ENCODE results near the gene CAMTA1.

- TF ChIP-seq POLR2A (IDR thresholded peaks at IDR 0.05) (no peak), CTCF (IDR thresholded peaks at IDR 0.05) (no peak), POLR2AphosphoS5 (IDR thresholded peaks at IDR 0.05) (no peak)
Observed at GRCh38 chr1:7524341-7525337, 739.4 kb downstream of the CAMTA1 start.

Measured in prostate gland (tissue), 2 donors.